PC-3 (cell line): Measurements from ENCODE around the gene TENM4. TPM values are rescaled to one million over a fixed set of nuclear protein-coding genes. Genes with fewer than 3 reads are reported as not detected.

ENCODE experiments used
- ATAC-seq: fragments of 200-7000 bp; cut with Tn5 transposase; 2 replicates; pipeline ENCODE4 v1.9.1; 2020; ENCODE audit warnings: mild to moderate bottlenecking, moderate library complexity
- BruUV-seq: library from RNA; stranded (reverse); fragments of 400-500 nt; replicated peaks from 2 replicates; lab custom pipeline; 2021; lab: Mats Ljungman, UMichigan
- CTCF ChIA-PET: fragments of 300-600 bp; sonication (Branson Sonifier 250); formaldehyde crosslinking; loops from one replicate; lab custom pipeline; 2022; ENCODE audit warnings: antibody characterized with exemption; lab: Charles Lee
- POLR2A ChIA-PET: fragments of 300-600 bp; sonication (Branson Sonifier 250); formaldehyde crosslinking; loops from one replicate; lab custom pipeline; 2022; ENCODE audit warnings: antibody characterized with exemption; ENCODE audit not compliant: unreplicated experiment; lab: Charles Lee
- DNase-seq: peaks from one replicate; pipeline ENCODE4 v3.0.0-alpha.2; 2015
- H2AFZ ChIP-seq: fragments of 300-600 bp; sonication (generic); 2 replicates; pipeline ENCODE4 v1.6.0; 2016; ENCODE audit warnings: antibody characterized with exemption, low read length
- H3F3A ChIP-seq: fragments of 300-600 bp; sonication (generic); one replicate; pipeline ENCODE4 v1.6.0; 2017; ENCODE audit warnings: antibody characterized with exemption, low read length, control low read depth, mild to moderate bottlenecking; ENCODE audit not compliant: unreplicated experiment
- H3K27ac ChIP-seq: fragments of 300-600 bp; sonication (generic); 2 replicates; pipeline ENCODE4 v1.5.1; 2016; ENCODE audit warnings: mild to moderate bottlenecking, low read length
- H3K27me3 ChIP-seq: fragments of 300-600 bp; sonication (generic); 2 replicates; pipeline ENCODE4 v1.6.1; 2016; ENCODE audit warnings: low read length, mixed read lengths
- H3K36me3 ChIP-seq: fragments of 300-600 bp; sonication (generic); 2 replicates; pipeline ENCODE4 v1.6.1; 2016; ENCODE audit warnings: low read depth, mixed run types, low read length, mixed read lengths
- H3K4me1 ChIP-seq: fragments of 300-600 bp; sonication (generic); 2 replicates; pipeline ENCODE4 v1.5.1; 2016; ENCODE audit warnings: low read length; ENCODE audit not compliant: insufficient read depth
- H3K4me2 ChIP-seq: fragments of 300-600 bp; sonication (generic); 2 replicates; pipeline ENCODE4 v1.6.0; 2016; ENCODE audit warnings: low read length
- H3K4me3 ChIP-seq: fragments of 300-600 bp; sonication (generic); 2 replicates; pipeline ENCODE4 v1.5.1; 2016; ENCODE audit warnings: mild to moderate bottlenecking, low read length, mixed read lengths
- H3K79me2 ChIP-seq: fragments of 300-600 bp; sonication (generic); 2 replicates; pipeline ENCODE4 v1.6.1; 2017; ENCODE audit warnings: low read length, mixed read lengths
- H3K9ac ChIP-seq: fragments of 300-600 bp; sonication (generic); 2 replicates; pipeline ENCODE4 v1.6.0; 2016; ENCODE audit warnings: mild to moderate bottlenecking, low read length
- H3K9me2 ChIP-seq: fragments of 300-600 bp; sonication (generic); replicated peaks from 2 replicates; pipeline ENCODE4 v1.6.1; 2016; ENCODE audit warnings: mixed run types, low read length, mixed read lengths
- H3K9me3 ChIP-seq: fragments of 300-600 bp; sonication (generic); 2 replicates; pipeline ENCODE4 v1.6.1; 2016; ENCODE audit warnings: low read length, mixed read lengths
- H4K20me1 ChIP-seq: fragments of 300-600 bp; sonication (generic); 2 replicates; pipeline ENCODE4 v1.6.1; 2016; ENCODE audit warnings: low read length, mixed read lengths
- CTCF ChIP-seq: fragments of 300-600 bp; sonication (generic); conservative IDR thresholded peaks from 2 replicates; pipeline ENCODE4 v1.5.1; 2017; ENCODE audit warnings: antibody characterized with exemption, low read depth, mild to moderate bottlenecking, low read length
- EZH2 ChIP-seq: fragments of 300-600 bp; sonication (generic); IDR thresholded peaks from one replicate; pipeline ENCODE4 v1.6.1; 2017; ENCODE audit warnings: antibody characterized with exemption, mild to moderate bottlenecking, low read length; ENCODE audit not compliant: unreplicated experiment
- EZH2phosphoT487 ChIP-seq: fragments of 300-600 bp; sonication (generic); IDR thresholded peaks from 2 replicates; pipeline ENCODE4 v1.6.1; 2018; ENCODE audit warnings: mild to moderate bottlenecking, antibody characterized with exemption, low read length, borderline replicate concordance
- intact Hi-C: fragments of 100-400 bp; cut with micrococcal nuclease; formaldehyde crosslinking; loops from 2 replicates; pipeline ENCODE4 v1.9.0; 2023
- total RNA-seq: library from RNA; depleted of rRNA; stranded (reverse); fragments of >200 nt; gene quantifications from 2 replicates; pipeline ENCODE4 v1.2.3, GENCODE V29; 2014

Gene TENM4
- total RNA-seq, 1 experiment from 2014 or later: 19.7 TPM

- no peaks in the 10 kb centered on the region for H3F3A ChIP-seq
Measured at GRCh38 chr11:78986305-78986704, 454.5 kb downstream of the TENM4 start.

GRCh38 chr11:78985663-78986062 lies 455.2 kb downstream of the TENM4 start:
- Histone ChIP-seq H3F3A (no peaks in the 10 kb centered on the region), H3K27me3 (no peaks in the 10 kb centered on the region), H3K4me1 (no peaks in the 10 kb centered on the region), H2AFZ (no peak overlapping the region), H3K36me3 (no peaks in the 10 kb centered on the region), H3K4me2 (no peak overlapping the region), H3K9me3 (no peaks in the 10 kb centered on the region), H3K4me3 (no peak overlapping the region), H3K79me2 (no peaks in the 10 kb centered on the region), H3K9me2 (no peaks in the 10 kb centered on the region), H4K20me1 (no peaks in the 10 kb centered on the region), H3K9ac (no peak overlapping the region), H3K27ac (no peak overlapping the region)
- no TSS peak for BruUV-seq
- CTCF ChIA-PET: no interaction called here
- POLR2A ChIA-PET: interaction anchor here (0.6 kb wide), 1 partner anchor 97 kb away, joined by 10 read pairs; no protein-coding TSS in a partner anchor
- ATAC-seq (no peak), DNase-seq (no peak)
- intact Hi-C loops: no loop called here
- TF ChIP-seq EZH2phosphoT487 (no peak), EZH2 (no peak), CTCF (no peak)

More at GRCh38 chr11:78986305-78986704, 454.5 kb downstream of the TENM4 start:
- ATAC-seq (no peak), DNase-seq (no peak)
- intact Hi-C loops: no loop called here
- CTCF ChIA-PET: no interaction called here
- Histone ChIP-seq H3K36me3 (no peaks in the 10 kb centered on the region), H3K9ac (no peak overlapping the region), H3K27ac (no peak overlapping the region), H3K9me2 (no peaks in the 10 kb centered on the region), H3K4me1 (no peaks in the 10 kb centered on the region), H3K4me3 (no peak overlapping the region), H4K20me1 (no peaks in the 10 kb centered on the region), H3K4me2 (no peak overlapping the region), H3K9me3 (no peaks in the 10 kb centered on the region), H2AFZ (no peak overlapping the region), H3K27me3 (no peaks in the 10 kb centered on the region), H3K79me2 (no peaks in the 10 kb centered on the region)
- POLR2A ChIA-PET: no interaction called here
- TF ChIP-seq EZH2 (no peak), EZH2phosphoT487 (no peak), CTCF (no peak)
- BruUV-seq: no TSS peak

GRCh38 chr11:78982473-78982872 lies 458.4 kb downstream of the TENM4 start:
- Histone ChIP-seq H3K9ac (no peak overlapping the region), H3K36me3 (no peaks in the 10 kb centered on the region), H3K4me1 (no peaks in the 10 kb centered on the region), H3K79me2 (no peaks in the 10 kb centered on the region), H3K4me3 (no peak overlapping the region), H3K4me2 (no peak overlapping the region), H4K20me1 (no peaks in the 10 kb centered on the region), H3K9me2 (no peaks in the 10 kb centered on the region), H3K9me3 (no peaks in the 10 kb centered on the region), H3F3A (no peaks in the 10 kb centered on the region), H3K27me3 (no peaks in the 10 kb centered on the region), H2AFZ (no peak overlapping the region), H3K27ac (no peak overlapping the region)
- BruUV-seq: no TSS peak
- ATAC-seq (no peak), DNase-seq (no peak)
- ChIA-PET POLR2A (no interaction called here), CTCF (no interaction called here)
- TF ChIP-seq EZH2phosphoT487 (no peak), CTCF (no peak), EZH2 (no peak)
- intact Hi-C loops: no loop called here
